Measurements from ENCODE around the gene OR10T2.
"Not testable (repeated sequence)": the region's sequence is repeated elsewhere in the genome, so short reads cannot be mapped to it uniquely, and the experiment has no call there.

Gene OR10T2

GRCh38 chr1:158398818-158399514 is at the start of gene OR10T2:
Gene OR10T2 (minus strand): TSS chr1:158399466. CDS start chr1:158399466, 0 bp downstream.
- H3K4me1 Mint-ChIP-seq = peaks cover 16% of the 10 kb centered on the region

DNA sequence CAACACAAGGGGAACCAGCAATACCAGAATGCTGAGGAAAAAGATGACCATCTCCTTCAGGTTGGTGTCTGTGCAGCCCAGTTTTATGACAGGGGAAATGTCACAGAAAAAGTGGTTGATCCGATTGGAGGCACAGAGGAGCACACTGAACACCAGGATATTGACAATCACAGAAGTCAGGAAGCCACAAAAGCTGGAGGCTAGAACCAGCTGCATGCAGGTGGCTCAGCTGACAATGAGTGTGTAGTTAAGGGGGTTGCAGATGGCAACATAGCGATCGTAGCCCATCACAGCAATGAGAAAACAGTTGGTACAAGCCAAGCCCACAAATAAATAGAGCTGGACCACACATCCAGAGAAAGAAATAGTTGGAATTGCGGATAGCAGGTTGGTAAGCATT is 46.1 kb upstream of the OR10T2 start:
- ATAC-seq = no peak
- no peak overlapping the region for H3K4me3 Mint-ChIP-seq
- no peaks in the 10 kb centered on the region for H3K36me3 Mint-ChIP-seq
- no peak overlapping the region for H3K27ac Mint-ChIP-seq
- no peaks in the 10 kb centered on the region for H3K27me3 Mint-ChIP-seq
- H3K9me3 Mint-ChIP-seq = no peaks in the 10 kb centered on the region
- H3K4me1 Mint-ChIP-seq = no peaks in the 10 kb centered on the region

More at GRCh38 chr1:158398818-158399514, at the start of gene OR10T2:
- no peaks in the 10 kb centered on the region for H3K36me3 Mint-ChIP-seq
- ATAC-seq = no peak
- H3K4me3 Mint-ChIP-seq = no peak within 1 kb of the TSS
- H3K27ac Mint-ChIP-seq = no peak within 1 kb of the TSS
- H3K9me3 Mint-ChIP-seq = no peaks in the 10 kb centered on the region
- no peaks in the 10 kb centered on the region for H3K27me3 Mint-ChIP-seq

- Mint-ChIP-seq H3K36me3 (peaks cover 9% of the 10 kb centered on the region), H3K4me3 (no peak overlapping the region), H3K27ac (no peak overlapping the region), H3K4me1 (peaks cover 7% of the 10 kb centered on the region), H3K9me3 (peaks cover 9% of the 10 kb centered on the region), H3K27me3 (peaks cover 22% of the 10 kb centered on the region)
- ATAC-seq = no peak
Observed at GRCh38 chr1:158434741-158435140, 35.5 kb upstream of the OR10T2 start.

- not testable (repeated sequence) for H3K4me1 Mint-ChIP-seq, H3K4me3 Mint-ChIP-seq, H3K27ac Mint-ChIP-seq, H3K36me3 Mint-ChIP-seq, ATAC-seq
- Mint-ChIP-seq H3K9me3 (peaks cover 23% of the 10 kb centered on the region), H3K27me3 (peaks cover 27% of the 10 kb centered on the region)
Observed at GRCh38 chr1:158430163-158430562, 30.9 kb upstream of the OR10T2 start.

DNA sequence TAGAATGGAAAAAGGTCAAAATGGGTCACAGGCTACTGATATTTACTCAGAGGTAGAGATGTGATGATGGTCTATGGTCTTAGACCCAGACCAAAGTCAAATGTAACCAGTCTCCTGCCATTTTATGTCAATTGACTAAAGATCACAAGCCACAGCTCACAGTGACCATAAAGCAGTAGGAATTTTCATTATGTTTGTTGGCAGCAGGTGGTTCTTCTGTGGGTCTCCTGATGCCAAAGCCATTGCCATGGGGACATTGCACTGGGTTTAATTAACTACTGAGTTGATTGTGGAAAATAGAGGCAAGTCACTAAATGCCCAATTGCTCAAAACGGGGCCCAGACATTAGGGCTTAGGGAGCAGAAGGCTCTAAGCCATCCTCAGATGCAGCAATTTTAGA is 26.9 kb upstream of the OR10T2 start, which contains the start of gene OR10K2:
TSS of gene OR10K2 (minus strand) at position 101 of the 400 bp plus-strand sequence. CDS start 5,371 bp downstream, outside the sequence.
- Mint-ChIP-seq H3K9me3 (peaks cover 18% of the 10 kb centered on the region), H3K27me3 (peaks cover 17% of the 10 kb centered on the region), H3K27ac (no peak within 1 kb of the TSS), H3K4me3 (no peak within 1 kb of the TSS), H3K4me1 (no peaks in the 10 kb centered on the region), H3K36me3 (no peaks in the 10 kb centered on the region)
- ATAC-seq = no peak

GRCh38 chr1:158425027-158425426 is 25.8 kb upstream of the OR10T2 start:
- H3K36me3 Mint-ChIP-seq = no peaks in the 10 kb centered on the region
- H3K27ac Mint-ChIP-seq = no peak overlapping the region
- H3K4me1 Mint-ChIP-seq = no peaks in the 10 kb centered on the region
- H3K4me3 Mint-ChIP-seq = no peak overlapping the region
- peaks cover 7% of the 10 kb centered on the region for H3K27me3 Mint-ChIP-seq
- peaks cover 14% of the 10 kb centered on the region for H3K9me3 Mint-ChIP-seq
- no peak for ATAC-seq

- Mint-ChIP-seq H3K4me1 (no peaks in the 10 kb centered on the region), H3K9me3 (no peaks in the 10 kb centered on the region), H3K36me3 (no peaks in the 10 kb centered on the region), H3K27ac (no peak overlapping the region), H3K27me3 (no peaks in the 10 kb centered on the region), H3K4me3 (no peak overlapping the region)
- ATAC-seq = no peak
Observed at GRCh38 chr1:158422212-158422611, 22.9 kb upstream of the OR10T2 start.

DNA sequence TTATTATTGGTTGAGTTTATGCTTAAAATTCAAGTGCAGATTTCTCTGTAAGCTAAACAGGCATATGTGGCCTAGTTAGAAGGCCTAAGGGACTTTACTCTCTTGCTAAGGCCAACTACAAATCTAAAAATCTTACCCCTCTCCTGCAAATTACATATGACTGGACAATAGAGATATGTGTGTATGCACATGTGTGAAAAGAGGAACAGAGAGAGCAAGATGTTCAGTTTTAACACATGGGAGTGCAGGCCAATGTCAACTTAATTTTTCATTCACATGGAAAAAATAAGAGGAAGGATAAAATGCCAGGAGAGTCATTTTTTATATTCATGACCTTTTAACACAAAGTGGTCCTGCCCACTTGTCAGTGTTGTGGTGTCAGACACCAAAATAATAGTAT is 18.3 kb upstream of the OR10T2 start:
- Mint-ChIP-seq H3K27ac (no peak overlapping the region), H3K4me3 (no peak overlapping the region), H3K36me3 (no peaks in the 10 kb centered on the region), H3K4me1 (no peaks in the 10 kb centered on the region), H3K9me3 (no peaks in the 10 kb centered on the region), H3K27me3 (no peaks in the 10 kb centered on the region)
- no peak for ATAC-seq

DNA sequence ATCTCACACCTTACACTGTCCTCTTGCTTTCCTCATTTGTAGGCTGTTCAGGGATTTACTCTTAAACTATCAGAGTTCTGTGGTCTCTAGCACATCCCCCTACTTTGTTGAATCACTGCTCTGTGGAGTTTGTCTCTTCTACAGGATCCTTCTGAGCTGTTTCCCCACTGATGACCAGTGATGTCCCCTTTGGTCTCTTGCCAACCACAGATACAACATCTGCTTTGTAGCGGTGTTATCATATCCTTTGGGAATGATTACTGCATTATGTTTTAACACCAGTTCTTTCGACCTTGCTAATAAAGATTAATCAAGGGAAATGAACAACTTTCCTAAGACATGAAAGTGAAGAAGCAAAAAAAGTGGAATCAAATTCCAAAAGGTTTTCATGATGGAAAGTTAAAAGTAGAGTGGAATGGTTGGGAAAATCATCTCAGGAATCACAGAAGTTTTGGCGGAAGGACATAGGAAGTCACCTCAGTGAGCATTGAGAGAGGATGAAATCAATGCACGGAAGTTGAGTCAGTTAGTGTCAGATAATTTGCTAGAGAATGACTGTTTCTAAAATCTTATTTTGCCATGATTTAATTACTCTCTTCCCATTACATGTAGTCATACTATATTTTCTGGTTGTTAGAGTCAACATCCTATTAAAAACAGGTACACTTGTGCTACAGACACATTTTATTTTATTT is 15.5 kb upstream of the OR10T2 start:
- no peaks in the 10 kb centered on the region for H3K27me3 Mint-ChIP-seq
- H3K4me3 Mint-ChIP-seq = no peak overlapping the region
- no peak overlapping the region for H3K27ac Mint-ChIP-seq
- no peak for ATAC-seq
- no peaks in the 10 kb centered on the region for H3K9me3 Mint-ChIP-seq
- no peaks in the 10 kb centered on the region for H3K4me1 Mint-ChIP-seq
- H3K36me3 Mint-ChIP-seq = no peaks in the 10 kb centered on the region

DNA sequence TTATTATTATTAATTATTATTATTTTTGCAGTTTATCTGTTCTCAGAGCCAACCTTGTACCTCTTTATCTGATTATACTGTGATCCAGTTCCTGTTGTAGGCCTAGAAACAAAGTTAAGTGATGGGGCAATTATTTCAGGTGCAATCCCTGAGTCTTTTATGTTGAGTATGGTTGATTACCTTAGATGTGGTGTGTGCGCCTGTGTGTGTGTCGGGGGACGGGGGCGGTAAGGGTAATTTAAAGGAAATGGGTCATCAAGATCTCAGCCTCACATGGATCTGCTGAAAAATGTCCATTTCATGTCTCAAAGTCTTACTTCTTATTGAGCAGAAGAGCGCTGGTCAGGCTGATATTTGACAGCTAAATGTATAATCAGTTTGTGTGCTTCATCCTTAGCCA is 7.8 kb upstream of the OR10T2 start:
- Mint-ChIP-seq H3K4me1 (no peaks in the 10 kb centered on the region), H3K36me3 (no peaks in the 10 kb centered on the region), H3K4me3 (no peak overlapping the region), H3K9me3 (no peaks in the 10 kb centered on the region), H3K27me3 (no peaks in the 10 kb centered on the region), H3K27ac (no peak overlapping the region)
- no peak for ATAC-seq

DNA sequence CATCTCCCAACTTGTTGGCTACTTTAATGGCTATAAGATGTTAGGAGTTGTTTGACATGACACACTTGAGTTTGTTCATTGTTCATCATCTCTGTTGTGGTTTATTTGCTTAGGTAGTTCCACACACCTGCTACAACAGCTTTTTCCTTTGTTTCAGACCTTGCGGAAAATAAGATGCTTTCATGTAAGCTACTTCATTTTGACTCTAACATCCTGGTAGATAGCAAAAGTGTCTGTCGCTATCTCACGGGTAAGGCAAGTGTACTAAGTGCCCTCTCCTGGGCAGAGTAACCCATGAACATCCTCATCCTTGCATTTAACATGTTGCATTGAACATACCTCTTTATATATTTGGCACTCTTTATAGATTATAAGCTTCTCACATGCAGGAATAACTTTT is 1.6 kb upstream of the OR10T2 start:
- H3K9me3 Mint-ChIP-seq = no peaks in the 10 kb centered on the region
- no peak for ATAC-seq

DNA sequence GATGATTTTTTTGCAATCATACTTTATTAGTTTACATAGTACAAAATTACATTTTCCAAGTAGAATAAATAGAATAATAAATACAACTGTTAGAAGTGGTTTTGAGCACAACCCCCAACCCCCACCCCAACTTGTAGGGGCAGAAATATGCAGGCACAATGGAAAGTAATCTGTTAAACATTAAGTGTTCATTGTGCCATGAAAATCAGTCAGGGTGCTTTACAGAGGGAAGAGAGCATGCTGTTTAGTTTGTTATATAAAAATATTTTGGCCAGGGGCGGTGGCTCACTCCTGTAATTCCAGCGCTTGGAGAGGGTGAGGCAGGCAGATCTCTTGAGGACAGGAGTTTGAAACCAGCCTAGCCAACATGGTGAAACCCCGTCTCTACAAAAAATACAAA is 2.6 kb downstream of the OR10T2 start:
- H3K9me3 Mint-ChIP-seq = no peaks in the 10 kb centered on the region
- H3K27me3 Mint-ChIP-seq = no peaks in the 10 kb centered on the region
- H3K36me3 Mint-ChIP-seq = no peaks in the 10 kb centered on the region
- H3K27ac Mint-ChIP-seq = no peak overlapping the region
- no peak for ATAC-seq
- no peak overlapping the region for H3K4me3 Mint-ChIP-seq
- peaks cover 16% of the 10 kb centered on the region for H3K4me1 Mint-ChIP-seq

More for the DNA sequence above, 1.6 kb upstream of the OR10T2 start:
- Mint-ChIP-seq H3K36me3 (no peaks in the 10 kb centered on the region), H3K27ac (no peak overlapping the region), H3K4me3 (no peak overlapping the region), H3K4me1 (peaks cover 4% of the 10 kb centered on the region), H3K27me3 (no peaks in the 10 kb centered on the region)

DNA sequence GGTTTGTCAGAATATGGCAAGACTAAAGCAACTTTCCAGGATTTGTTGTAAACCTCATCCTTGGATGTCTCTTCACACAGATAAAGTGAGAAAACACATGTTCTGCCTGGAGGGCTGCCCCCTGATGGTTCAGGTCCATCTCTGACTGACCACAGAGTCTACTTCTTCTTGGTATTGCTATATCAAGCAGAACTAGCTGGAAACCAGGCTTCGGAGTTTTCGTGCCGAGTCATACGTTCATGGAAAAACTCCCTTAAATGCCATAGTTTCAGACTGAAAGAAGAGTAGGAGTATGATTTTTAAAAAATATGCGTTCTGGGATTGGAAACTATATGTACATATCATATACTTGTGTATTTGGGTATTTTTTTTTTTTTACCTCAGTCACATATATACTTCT is 5.8 kb downstream of the OR10T2 start:
- Mint-ChIP-seq H3K4me1 (peaks cover 18% of the 10 kb centered on the region), H3K4me3 (no peak overlapping the region), H3K36me3 (no peaks in the 10 kb centered on the region), H3K9me3 (no peaks in the 10 kb centered on the region), H3K27me3 (no peaks in the 10 kb centered on the region), H3K27ac (no peak overlapping the region)
- ATAC-seq = no peak

- no peaks in the 10 kb centered on the region for H3K36me3 Mint-ChIP-seq
- no peaks in the 10 kb centered on the region for H3K27me3 Mint-ChIP-seq
- no peak overlapping the region for H3K4me3 Mint-ChIP-seq
- ATAC-seq = no peak
- H3K9me3 Mint-ChIP-seq = no peaks in the 10 kb centered on the region
- H3K27ac Mint-ChIP-seq = peak overlapping the region; percentile 41
- H3K4me1 Mint-ChIP-seq = peaks cover 18% of the 10 kb centered on the region
Observed at GRCh38 chr1:158391099-158391498, 8.2 kb downstream of the OR10T2 start.

DNA sequence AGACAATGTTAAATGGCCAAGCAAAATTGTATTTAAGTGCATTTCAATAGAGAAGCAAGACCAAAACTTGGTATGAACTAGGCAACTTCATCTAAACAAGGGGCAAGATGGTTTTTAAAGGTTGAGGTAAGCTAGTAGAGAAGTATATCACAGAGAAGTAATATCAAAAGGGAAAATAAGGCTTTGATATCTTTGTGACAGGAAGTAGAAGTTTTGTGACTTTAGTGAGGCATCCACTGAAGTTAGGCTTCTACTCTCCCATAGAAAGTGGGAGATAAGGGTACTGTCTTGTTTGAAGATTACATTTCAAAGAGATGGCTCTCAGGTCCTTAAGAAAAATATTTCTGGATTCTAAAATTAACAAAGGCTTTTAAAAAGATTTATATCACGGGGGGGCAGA is 8.9 kb downstream of the OR10T2 start:
- peaks cover 13% of the 10 kb centered on the region for H3K4me1 Mint-ChIP-seq
- no peak overlapping the region for H3K4me3 Mint-ChIP-seq
- H3K9me3 Mint-ChIP-seq = no peaks in the 10 kb centered on the region
- H3K27me3 Mint-ChIP-seq = no peaks in the 10 kb centered on the region
- H3K27ac Mint-ChIP-seq = peak overlapping the region; percentile 41
- no peaks in the 10 kb centered on the region for H3K36me3 Mint-ChIP-seq
- ATAC-seq = no peak

GRCh38 chr1:158374860-158375259 is 24.4 kb downstream of the OR10T2 start:
- no peak overlapping the region for H3K27ac Mint-ChIP-seq
- peaks cover 20% of the 10 kb centered on the region for H3K9me3 Mint-ChIP-seq
- peaks cover 18% of the 10 kb centered on the region for H3K4me1 Mint-ChIP-seq
- H3K4me3 Mint-ChIP-seq = no peak overlapping the region
- ATAC-seq = no peak
- H3K27me3 Mint-ChIP-seq = peaks cover 4% of the 10 kb centered on the region
- H3K36me3 Mint-ChIP-seq = no peaks in the 10 kb centered on the region
